ENCODE measurements around the gene HM13. TPM values are rescaled to one million over a fixed set of nuclear protein-coding genes. Genes with fewer than 3 reads are reported as not detected.
"Not testable (repeated sequence)": the region's sequence is repeated elsewhere in the genome, so short reads cannot be mapped to it uniquely, and the experiment has no call there.

HM13 gene
- total RNA-seq, 1 experiment from 2014 or later: 272 TPM

DNA sequence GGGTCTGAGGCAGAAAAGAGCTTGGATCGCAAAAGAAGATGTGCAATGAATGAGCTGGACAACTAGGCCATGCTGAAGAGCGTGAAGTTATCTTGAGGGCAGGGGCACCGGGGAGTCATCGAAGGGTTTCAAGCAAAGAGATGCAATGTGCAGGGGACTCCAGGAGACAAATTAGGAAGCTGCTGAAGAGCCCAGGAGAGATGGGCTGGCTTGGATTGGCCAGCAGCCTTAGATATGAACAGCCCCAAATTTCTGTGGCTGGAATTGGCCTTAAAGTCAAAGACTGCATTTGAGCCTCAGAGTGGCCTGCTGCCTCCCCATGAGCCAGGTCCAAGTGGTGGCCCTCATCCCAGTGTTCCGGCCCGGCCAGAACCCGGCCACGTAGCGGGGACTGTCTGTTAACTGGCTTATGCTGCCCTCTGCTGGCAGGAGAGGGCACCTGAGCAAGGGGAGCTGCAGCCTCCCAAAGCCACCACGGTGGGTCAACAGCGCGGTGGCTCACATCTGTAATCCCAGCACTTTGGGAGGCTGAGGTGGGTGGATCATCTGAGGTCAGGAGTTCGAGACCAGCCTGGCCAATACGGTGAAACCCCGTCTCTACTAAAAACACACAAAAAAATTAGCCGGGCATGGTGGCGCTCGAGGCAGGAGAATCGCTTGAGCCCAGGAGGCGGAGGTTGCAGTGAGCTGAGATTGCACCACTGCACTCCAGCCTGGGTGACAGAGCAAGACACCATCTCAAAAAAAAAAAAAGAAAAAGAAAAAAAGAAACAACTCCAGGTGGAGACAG is 11.2 kb upstream of the HM13 start:
- H3K27ac ChIP-seq; H3K4me2 ChIP-seq; H3K36me3 ChIP-seq (ENCODE audit: low read depth); POLR2A ChIA-PET (ENCODE audit: unreplicated experiment); H2AFZ ChIP-seq; H4K20me1 ChIP-seq (ENCODE audit: insufficient read depth); H3K79me2 ChIP-seq (ENCODE audit: low read depth); H3K9me3 ChIP-seq (ENCODE audit: insufficient read depth, low read depth); H3K4me3 ChIP-seq; H3F3A ChIP-seq (ENCODE audit: insufficient read depth, low read depth); BruUV-seq (replicated peaks); H3K9me2 ChIP-seq (ENCODE audit: insufficient read depth); H3K27me3 ChIP-seq (ENCODE audit: insufficient read depth, low read depth): not testable (repeated sequence)
- TF ChIP-seq, protein P1, sequence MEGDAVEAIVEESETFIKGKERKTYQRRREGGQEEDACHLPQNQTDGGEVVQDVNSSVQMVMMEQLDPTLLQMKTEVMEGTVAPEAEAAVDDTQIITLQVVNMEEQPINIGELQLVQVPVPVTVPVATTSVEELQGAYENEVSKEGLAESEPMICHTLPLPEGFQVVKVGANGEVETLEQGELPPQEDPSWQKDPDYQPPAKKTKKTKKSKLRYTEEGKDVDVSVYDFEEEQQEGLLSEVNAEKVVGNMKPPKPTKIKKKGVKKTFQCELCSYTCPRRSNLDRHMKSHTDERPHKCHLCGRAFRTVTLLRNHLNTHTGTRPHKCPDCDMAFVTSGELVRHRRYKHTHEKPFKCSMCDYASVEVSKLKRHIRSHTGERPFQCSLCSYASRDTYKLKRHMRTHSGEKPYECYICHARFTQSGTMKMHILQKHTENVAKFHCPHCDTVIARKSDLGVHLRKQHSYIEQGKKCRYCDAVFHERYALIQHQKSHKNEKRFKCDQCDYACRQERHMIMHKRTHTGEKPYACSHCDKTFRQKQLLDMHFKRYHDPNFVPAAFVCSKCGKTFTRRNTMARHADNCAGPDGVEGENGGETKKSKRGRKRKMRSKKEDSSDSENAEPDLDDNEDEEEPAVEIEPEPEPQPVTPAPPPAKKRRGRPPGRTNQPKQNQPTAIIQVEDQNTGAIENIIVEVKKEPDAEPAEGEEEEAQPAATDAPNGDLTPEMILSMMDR (conservative IDR thresholded peaks at IDR 0.05): peak; percentile 94
- peaks cover 12% of the 10 kb centered on the region for H3K4me1 ChIP-seq (replicated peaks; ENCODE audit: insufficient read depth)
- peak in 1 of 2 experiments; percentile 70 for DNase-seq
- CTCF ChIA-PET: interaction anchor here (0.5 to 1.7 kb wide), 12 partner anchors 9 to 1968 kb away, joined by 3 to 22 read pairs (median 4); no protein-coding TSS in a partner anchor
- intact Hi-C loops (cut with micrococcal nuclease; ENCODE audit: unreplicated experiment): loop anchor here (2.0 kb wide), 2 partner anchors 90 to 190 kb away; no protein-coding TSS in a partner anchor

DNA sequence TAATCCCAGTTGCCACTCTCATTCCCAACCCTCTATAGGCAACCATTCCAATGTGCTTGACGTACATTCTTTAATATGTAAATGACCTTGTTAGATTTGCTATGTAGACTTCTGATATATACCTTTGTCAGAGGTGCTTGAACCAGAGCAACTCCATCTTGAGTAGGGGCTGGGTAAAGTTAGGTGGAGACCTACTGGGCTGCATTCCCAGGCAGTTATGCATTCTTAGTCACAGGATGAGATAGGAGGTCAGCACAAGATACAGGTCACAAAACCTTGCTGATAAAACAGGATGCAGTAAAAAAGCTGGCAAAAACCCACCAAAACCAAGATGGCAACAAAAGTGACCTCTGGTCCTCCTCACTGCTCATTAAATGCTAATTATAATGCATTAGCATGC is 8.3 kb upstream of the HM13 start:
- H3K4me3 ChIP-seq: no peak overlapping the region
- H3K4me1 ChIP-seq (replicated peaks; ENCODE audit: insufficient read depth): peaks cover 12% of the 10 kb centered on the region
- H3K9me3 ChIP-seq (ENCODE audit: insufficient read depth, low read depth): no peaks in the 10 kb centered on the region
- BruUV-seq (replicated peaks): no TSS peak
- 0 out of 2 replicates have a peak overlapping the region, but pooled peaks have one; percentile 13 for H3K4me2 ChIP-seq
- no peaks in the 10 kb centered on the region for H3K79me2 ChIP-seq (ENCODE audit: low read depth)
- ChIA-PET CTCF (no interaction called here), POLR2A (ENCODE audit: unreplicated experiment) (no interaction called here)
- no peaks in the 10 kb centered on the region for H4K20me1 ChIP-seq (ENCODE audit: insufficient read depth)
- H2AFZ ChIP-seq: no peak overlapping the region
- TF ChIP-seq EZH2 (IDR thresholded peaks at IDR 0.05; ENCODE audit: low read depth): no peak
- TF ChIP-seq, protein P1 (conservative IDR thresholded peaks at IDR 0.05): no peak
- H3K27ac ChIP-seq: no peak overlapping the region
- DNase-seq: peak in 1 of 2 experiments; percentile 12
- intact Hi-C loops (cut with micrococcal nuclease; ENCODE audit: unreplicated experiment): no loop called here
- no peaks in the 10 kb centered on the region for H3K36me3 ChIP-seq (ENCODE audit: low read depth)
- no peaks in the 10 kb centered on the region for H3K27me3 ChIP-seq (ENCODE audit: insufficient read depth, low read depth)
- no peaks in the 10 kb centered on the region for H3K9me2 ChIP-seq (ENCODE audit: insufficient read depth)
- H3F3A ChIP-seq (ENCODE audit: insufficient read depth, low read depth): no peaks in the 10 kb centered on the region

DNA sequence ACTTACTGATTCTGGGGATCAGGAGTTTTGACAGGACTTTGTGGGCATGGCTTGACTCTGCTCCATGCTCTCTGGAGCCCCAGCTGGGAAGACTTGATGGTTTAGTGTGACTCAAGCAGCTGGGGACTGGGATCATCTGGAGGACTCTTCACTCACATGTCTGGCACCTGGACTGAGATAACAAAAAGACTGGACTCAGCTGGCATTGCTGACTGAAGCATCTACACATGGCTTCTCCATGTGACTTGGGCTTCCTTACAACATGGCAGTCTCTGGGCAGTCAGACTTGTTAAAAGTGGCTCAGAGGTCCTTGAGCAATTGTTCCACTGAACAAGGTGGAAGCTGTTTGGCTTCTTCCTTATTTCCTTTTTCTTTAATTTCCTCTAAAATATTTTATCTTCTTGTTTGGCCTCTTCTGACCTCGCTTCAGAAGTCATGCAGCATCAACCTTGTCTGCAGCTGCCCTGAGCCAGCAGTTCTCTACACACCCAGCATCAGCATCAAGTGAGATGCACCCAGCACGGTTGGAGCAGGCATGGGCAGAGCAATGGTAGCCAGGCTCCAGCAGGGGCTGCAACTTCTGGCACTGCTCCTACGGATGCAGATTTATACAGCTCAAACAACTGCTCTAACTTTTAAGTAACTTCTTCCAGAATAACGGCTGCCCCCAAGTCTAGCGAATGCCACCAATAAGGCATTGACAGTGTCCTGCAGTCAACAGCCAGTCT is 5.6 kb upstream of the HM13 start:
- CTCF ChIA-PET: interaction anchor here (0.6 kb wide), 1 partner anchor 94 kb away, joined by 3 read pairs; no protein-coding TSS in a partner anchor
- Histone ChIP-seq H4K20me1 (ENCODE audit: insufficient read depth) (no peaks in the 10 kb centered on the region), H3K79me2 (ENCODE audit: low read depth) (no peaks in the 10 kb centered on the region), H3K9me2 (ENCODE audit: insufficient read depth) (no peaks in the 10 kb centered on the region), H3F3A (ENCODE audit: insufficient read depth, low read depth) (peaks cover 1% of the 10 kb centered on the region; the same call in 1 of the 2 replicates), H3K4me2 (no peak overlapping the region), H3K27ac (no peak overlapping the region), H2AFZ (no peak overlapping the region), H3K9me3 (ENCODE audit: insufficient read depth, low read depth) (no peaks in the 10 kb centered on the region), H3K27me3 (ENCODE audit: insufficient read depth, low read depth) (no peaks in the 10 kb centered on the region), H3K36me3 (ENCODE audit: low read depth) (no peaks in the 10 kb centered on the region), H3K4me3 (no peak overlapping the region), H3K4me1 (replicated peaks; ENCODE audit: insufficient read depth) (peaks cover 12% of the 10 kb centered on the region)
- DNase-seq: no peak
- POLR2A ChIA-PET (ENCODE audit: unreplicated experiment): no interaction called here
- intact Hi-C loops (cut with micrococcal nuclease; ENCODE audit: unreplicated experiment): no loop called here
- TF ChIP-seq, protein P1 (conservative IDR thresholded peaks at IDR 0.05): no peak
- TF ChIP-seq EZH2 (IDR thresholded peaks at IDR 0.05; ENCODE audit: low read depth): no peak
- BruUV-seq (replicated peaks): no TSS peak

All from PC-9 (cell line).